Hair follicular keratinocyte (primary cell): ENCODE results near the gene IQCK. TPM values are rescaled to one million over a fixed set of nuclear protein-coding genes. Genes with fewer than 3 reads are reported as not detected.

Experiments
- total RNA-seq: library from RNA; depleted of rRNA; stranded (reverse); fragments of >200 nt; gene quantifications from 2 replicates; pipeline ENCODE4 v1.2.3, GENCODE V29; 2015

The IQCK gene
- total RNA-seq, result 7.0 and 8.3 TPM in 2 replicates

DNA sequence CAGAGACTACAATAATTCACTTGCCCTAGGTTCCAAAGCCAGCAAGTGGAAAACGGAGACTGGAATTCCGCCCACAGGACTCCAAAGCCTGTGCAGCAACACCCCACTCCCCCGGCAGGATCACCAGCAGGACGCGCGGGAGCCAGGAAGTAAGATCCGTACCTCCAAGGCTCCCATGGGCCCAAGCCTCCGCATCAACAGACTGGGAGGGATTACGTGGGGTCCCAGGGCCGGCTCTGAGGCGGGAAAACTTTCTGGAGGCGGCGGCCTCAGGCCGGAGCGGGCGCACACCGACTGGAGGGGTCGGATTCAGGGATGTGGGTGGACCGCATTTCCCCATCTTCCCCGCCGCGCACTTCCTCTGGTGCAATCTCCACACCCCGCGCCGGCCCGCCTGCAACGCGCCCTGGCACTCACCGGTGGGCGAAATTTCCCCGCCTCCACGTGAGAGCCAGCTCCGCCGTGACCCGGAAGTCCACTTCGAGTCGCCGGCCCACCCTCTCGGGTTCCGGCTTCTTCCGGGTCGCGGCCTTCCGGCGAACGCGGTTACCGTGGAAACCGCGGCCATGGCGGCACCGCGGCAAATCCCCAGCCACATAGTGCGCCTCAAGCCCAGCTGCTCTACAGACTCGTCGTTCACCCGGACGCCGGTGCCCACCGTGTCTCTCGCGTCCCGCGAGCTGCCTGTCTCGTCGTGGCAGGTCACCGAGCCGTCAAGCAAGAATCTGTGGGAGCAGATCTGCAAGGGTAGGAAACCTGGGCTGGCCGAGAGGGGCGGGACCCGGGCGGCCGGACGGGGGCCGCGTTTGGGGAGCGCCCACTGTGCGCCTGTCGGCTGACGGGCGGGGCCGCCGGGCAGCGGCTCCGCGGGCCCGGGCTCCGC is at the start of gene IQCK, which contains the start of gene KNOP1:
Gene IQCK, plus strand, starts transcription at position 531 of the 883 bp plus-strand sequence. Its CDS starts 36 bp downstream, at position 567.
Gene KNOP1, minus strand, starts transcription at position 487 of the 883 bp plus-strand sequence. CDS start 3,192 bp downstream, outside the sequence.

DNA sequence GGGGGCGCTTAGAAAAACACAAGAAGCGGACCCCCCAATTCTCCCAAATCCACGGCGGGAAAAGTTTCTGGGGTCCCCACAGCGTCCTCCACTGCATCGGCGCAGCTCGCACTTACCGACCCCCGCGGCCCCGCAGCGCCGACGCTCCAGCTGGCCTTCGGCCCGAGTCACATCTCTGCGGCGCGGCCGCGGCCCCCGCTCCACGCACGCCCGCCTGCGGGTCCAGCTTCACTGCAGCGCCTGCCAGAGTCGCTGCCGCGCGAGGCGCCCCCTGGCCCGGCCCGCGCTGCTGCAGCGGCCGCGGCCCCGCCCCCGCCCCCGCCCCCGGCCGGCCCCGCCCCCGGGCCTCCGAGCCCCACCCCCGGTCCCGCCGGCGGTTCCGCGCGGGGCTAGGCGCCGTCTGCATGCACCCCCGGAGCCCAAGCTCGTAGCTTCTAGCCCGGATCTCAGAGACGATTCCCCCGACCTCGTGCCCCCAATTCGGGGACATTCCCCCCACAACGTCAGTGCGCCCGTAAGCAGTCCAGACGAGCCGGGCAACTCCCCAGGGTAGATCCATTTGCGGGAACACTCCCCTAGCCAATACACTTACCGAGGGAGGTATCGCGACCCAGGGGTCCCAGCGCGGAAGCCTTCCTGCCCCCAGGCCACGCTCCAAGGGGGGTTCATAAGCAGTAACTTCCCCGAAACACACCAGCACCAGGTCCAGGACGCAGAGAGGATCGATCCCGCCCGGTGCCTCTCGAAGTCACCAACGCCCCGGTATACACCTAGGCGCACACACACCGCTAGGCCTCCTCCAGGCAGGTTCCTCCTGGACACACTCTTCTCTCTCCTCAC is 166.8 kb downstream of the IQCK start, which contains the start of gene GPRC5B:
Gene GPRC5B, minus strand, starts transcription at position 238 of the 840 bp plus-strand sequence. CDS start 12,003 bp downstream, outside the sequence.

Other genes with a start within 250 kb of the IQCK start
- 57.3 and 57.9 TPM in 2 replicates for gene GDE1, start 196.2 kb upstream of the IQCK start, total RNA-seq
- gene CCP110, start 194.3 kb upstream of the IQCK start, total RNA-seq, result 4.4 and 7.9 TPM in 2 replicates
- 20.2 and 28.4 TPM in 2 replicates for gene VPS35L, start 162.6 kb upstream of the IQCK start, total RNA-seq
- gene KNOP1, start within 50 bp of the IQCK start, total RNA-seq, result 19.0 and 27.8 TPM in 2 replicates
- not detected in 2 replicates for gene GPRC5B, start 166.6 kb downstream of the IQCK start, total RNA-seq